ENCODE data around the gene HEYL.
"Not testable (repeated sequence)": the region's sequence is repeated elsewhere in the genome, so short reads cannot be mapped to it uniquely, and the experiment has no call there.

Gene HEYL

DNA sequence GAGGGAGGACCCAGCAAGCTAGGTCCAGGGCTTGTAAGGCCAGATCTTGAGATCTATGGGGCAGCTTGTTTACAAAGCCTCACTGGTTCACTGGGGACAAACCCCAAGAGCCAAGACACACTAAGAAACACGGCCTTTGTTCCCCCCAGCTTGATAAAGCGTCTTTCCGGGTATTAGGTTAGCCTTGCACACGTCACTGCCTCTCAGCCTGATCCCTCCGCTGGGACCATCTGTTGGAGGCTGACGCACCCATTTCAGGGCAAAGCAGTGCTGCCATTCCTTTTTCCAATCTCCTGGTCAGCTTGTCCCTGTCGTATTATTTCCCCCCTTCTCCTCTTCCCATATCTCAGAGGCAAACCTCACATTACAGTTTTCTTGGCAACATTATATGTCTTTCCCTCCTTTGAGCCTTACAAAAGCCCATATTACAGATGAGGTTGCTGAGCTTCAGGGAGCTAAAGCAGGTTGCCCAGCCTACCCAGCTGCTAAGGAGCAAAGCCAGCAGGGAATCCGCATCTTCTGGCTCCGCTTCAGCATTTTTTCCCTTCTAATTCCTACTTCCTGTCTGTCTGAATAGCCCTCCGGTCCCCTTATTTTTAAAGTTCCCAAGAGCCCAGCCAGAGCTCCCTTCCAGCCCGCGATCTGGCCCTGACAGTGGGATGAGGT, 4.1 kb downstream of the HEYL start:
- DNase-seq = no peak

DNA sequence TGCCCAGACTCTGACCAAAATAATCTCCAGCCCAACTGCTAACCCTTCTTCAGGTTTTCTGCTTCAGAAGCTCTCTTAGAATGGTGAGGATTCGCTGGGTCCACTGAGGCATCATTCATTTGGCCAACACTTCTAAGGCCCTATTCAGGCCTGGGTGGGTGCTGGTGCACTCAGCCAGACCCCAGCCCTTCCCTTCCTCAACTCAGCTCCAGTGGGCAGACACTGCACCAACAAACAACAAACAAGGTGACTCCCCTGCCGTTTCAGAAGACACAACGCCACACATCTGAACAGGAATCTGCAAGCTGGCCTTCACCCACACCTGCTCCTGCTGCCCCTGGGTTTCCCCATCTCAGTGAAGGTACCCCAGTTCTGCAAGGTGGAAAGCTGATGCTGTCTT, 6.0 kb downstream of the HEYL start:
- no peak for DNase-seq

DNA sequence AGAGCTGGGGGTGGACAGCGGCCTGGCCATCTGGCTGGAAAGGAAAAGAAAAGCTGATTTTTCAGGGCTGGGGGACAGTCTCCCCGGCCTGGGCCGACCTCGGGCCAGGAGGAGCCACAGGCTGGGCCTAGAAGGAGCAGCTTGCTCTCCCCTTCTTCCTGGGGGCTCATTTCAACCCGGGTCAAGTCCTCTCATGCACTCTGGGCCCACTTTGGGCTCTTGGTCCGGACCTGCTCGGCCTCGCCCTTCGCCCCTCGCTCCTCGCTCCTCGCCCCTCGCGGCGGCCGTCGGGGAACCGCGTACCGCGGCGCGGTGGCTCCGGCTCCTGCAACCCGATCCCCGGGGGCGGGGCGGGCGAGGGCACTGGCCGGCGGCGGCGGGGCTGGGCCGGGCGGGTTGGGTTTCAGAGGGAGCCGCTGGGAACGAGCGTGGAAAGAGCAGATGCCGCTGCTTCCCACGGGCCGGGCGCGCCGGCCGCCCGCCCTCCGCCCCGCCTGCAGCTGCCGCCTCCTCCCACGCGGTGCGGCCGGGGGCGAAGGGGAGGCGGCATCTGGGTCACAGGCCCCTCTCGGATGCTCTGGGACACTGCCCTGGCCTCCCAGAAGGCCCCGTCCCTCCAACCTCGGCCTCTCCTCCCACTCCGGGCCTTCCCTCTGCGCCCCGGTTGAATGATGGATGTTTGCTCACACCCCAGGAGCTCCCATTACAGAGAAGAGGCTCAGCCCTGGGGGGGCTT, 6.6 kb downstream of the HEYL start:
- no peak for DNase-seq

- no peak for DNase-seq
Observed at GRCh38 chr1:39632323-39632681, 7.1 kb downstream of the HEYL start.

- DNase-seq = no peak
Observed at GRCh38 chr1:39631361-39632322, 7.8 kb downstream of the HEYL start.

GRCh38 chr1:39628807-39629350, 10.6 kb downstream of the HEYL start:
- no peak for DNase-seq

- no peak for DNase-seq
Observed at GRCh38 chr1:39626646-39627045, 12.8 kb downstream of the HEYL start.

GRCh38 chr1:39625462-39626273, 13.8 kb downstream of the HEYL start:
- DNase-seq = no peak

GRCh38 chr1:39625009-39625408, 14.4 kb downstream of the HEYL start:
- no peak for DNase-seq

DNA sequence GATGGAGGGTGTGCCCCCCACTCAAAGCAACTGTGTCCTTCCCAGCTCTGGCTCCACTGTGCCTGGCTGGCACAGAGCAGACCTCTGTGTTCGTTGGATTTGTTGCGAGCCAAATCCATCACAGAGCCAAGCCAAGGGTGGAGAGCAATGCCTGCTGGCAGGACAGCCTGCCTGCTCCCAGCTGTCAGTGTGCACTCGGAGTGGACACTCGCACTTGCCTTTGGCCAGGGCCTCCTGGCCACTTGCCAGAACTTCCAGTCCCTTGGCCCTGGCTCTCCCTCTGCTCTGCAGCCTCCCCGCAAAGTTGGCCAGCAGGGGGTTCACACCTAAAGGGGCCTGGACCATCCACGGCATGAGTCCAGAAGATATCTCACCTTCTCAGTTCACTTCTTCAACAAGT, 16.4 kb downstream of the HEYL start:
- DNase-seq = no peak

- no peak for DNase-seq
Observed at GRCh38 chr1:39622427-39622826, 17.0 kb downstream of the HEYL start.

GRCh38 chr1:39620659-39621165, 18.7 kb downstream of the HEYL start:
- no peak for DNase-seq

GRCh38 chr1:39617488-39618049, 21.9 kb downstream of the HEYL start:
- DNase-seq = no peak

- no peak for DNase-seq
Observed at GRCh38 chr1:39615086-39615673, 24.3 kb downstream of the HEYL start.

- DNase-seq = no peak
Observed at GRCh38 chr1:39614488-39614887, 25.0 kb downstream of the HEYL start.

DNA sequence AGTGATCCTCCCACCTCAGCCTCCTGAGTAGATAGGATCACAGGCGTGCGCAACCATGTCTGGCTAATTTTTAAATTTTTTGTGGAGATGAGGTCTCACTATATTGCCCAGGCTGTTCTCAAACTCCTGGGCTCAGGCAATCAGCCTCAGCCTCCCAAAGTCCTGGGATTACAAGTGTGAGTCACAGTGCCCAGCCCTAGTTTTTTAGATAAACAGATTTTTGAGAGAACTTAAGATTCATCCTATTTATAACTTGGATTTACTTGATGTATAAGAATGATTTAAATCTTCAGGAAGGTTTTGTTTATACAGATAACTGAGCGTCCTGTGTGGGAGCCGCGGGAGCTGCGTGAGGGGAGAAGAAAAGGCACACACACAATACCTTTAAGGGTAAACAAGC, 26.2 kb downstream of the HEYL start:
- DNase-seq = no peak

- peak; percentile 68 for DNase-seq
Observed at GRCh38 chr1:39609618-39610331, 29.7 kb downstream of the HEYL start.

DNA sequence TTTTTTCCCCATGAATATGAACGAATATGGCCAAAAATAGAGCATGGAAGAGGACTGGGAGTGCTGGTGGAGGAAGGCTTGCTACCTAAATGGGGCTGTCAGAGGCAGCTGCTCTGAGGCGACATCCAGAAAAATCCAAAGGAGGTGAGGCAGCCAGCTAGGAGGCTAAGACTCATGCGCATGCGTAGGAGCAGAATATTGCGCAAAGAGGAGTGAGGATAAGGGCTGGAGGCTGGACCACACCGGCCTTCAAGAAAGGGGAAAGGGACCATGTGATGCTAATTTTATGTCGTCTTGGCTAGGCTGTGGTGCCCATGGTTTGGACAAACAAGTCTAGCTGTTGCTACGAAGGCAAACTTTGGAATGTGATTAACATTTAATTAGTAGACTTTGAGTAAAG, 30.5 kb downstream of the HEYL start:
- no peak for DNase-seq

DNA sequence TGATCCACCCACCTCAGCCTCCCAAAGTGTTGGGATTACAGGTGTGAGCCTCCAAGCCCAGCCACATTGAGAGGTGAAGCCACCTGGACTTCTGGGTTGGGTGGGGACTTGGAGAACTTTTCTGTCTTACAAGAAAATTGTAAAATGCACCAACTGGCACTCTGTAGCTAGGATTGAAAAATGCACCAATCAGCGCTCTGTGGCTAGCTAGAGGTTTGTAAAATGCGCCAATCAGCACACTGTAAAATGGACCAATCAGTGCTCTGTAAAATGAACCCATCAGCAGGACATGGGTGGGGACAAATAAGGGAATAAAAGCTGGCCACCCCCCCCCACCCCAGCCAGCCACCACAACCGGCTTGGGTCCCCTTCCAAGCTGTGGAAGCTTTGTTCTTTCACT, 35.8 kb downstream of the HEYL start:
- not testable (repeated sequence) for DNase-seq

- not testable (repeated sequence) for DNase-seq
Observed at GRCh38 chr1:39601667-39602255, 37.7 kb downstream of the HEYL start.
